HL-60 (cell line): ENCODE measurements around the gene COX8C.

Source experiments
- CTCF ChIP-seq: IDR thresholded peaks from one replicate; pipeline ENCODE4 v1.5.1; 2011; ENCODE audit warnings: low read length, control low read depth, inconsistent platforms; ENCODE audit not compliant: insufficient read depth
- GABPA ChIP-seq: IDR thresholded peaks from 2 replicates; pipeline ENCODE4 v1.6.1; 2012; ENCODE audit warnings: low read depth
- POLR2AphosphoS5 ChIP-seq: IDR thresholded peaks from 2 replicates; pipeline ENCODE4 v1.6.1; 2012; ENCODE audit warnings: low read depth
- REST ChIP-seq: IDR thresholded peaks from 2 replicates; pipeline ENCODE4 v1.6.1; 2012; ENCODE audit warnings: low read depth; ENCODE audit not compliant: insufficient replicate concordance
- SPI1 ChIP-seq: IDR thresholded peaks from 2 replicates; pipeline ENCODE4 v1.6.1; 2012; ENCODE audit warnings: low read depth, mild to moderate bottlenecking, borderline replicate concordance

- TF ChIP-seq CTCF, result no peak
- no peak for TF ChIP-seq POLR2AphosphoS5
- TF ChIP-seq REST, result no peak
- no peak for TF ChIP-seq GABPA
- TF ChIP-seq SPI1, result no peak
Measured at GRCh38 chr14:93309427-93309966, 37.5 kb upstream of the COX8C start.
